Inferior parietal cortex (tissue), 1 donor: ENCODE data around the gene DERA.
A peak's percentile ranks its signal among the peaks of the same experiment; 100 is the strongest.
"Not testable (repeated sequence)": the region's sequence is repeated elsewhere in the genome, so short reads cannot be mapped to it uniquely, and the experiment has no call there.

ENCODE experiments used
- DNase-seq: peaks from one replicate; pipeline ENCODE4 v3.0.0-alpha.2; 2016; ENCODE audit errors: extremely low spot score

The DERA gene

DNA sequence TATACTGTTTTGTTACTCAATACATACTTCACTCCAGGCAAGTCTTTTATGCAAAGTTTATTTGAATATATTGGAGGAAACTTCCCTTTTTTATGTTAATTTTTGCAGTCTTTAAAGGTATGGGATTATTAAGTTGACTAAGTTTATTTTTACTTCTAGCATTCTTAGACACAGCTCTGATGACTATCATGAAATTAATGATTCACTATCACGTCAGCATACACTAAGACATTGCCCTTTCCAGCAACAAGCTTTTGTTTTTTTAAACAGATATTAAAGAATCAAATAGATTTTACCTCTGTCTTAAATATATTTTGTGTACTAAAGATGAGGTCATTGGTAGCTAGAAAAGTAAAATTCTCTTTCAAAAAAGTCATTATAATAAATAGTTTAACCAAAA, 52.1 kb downstream of the DERA start:
- no peak for DNase-seq

- no peak for DNase-seq
Observed at GRCh38 chr12:15966426-15966825, 55.3 kb downstream of the DERA start.

- not testable (repeated sequence) for DNase-seq
Observed at GRCh38 chr12:15967053-15967452, 55.9 kb downstream of the DERA start.

DNA sequence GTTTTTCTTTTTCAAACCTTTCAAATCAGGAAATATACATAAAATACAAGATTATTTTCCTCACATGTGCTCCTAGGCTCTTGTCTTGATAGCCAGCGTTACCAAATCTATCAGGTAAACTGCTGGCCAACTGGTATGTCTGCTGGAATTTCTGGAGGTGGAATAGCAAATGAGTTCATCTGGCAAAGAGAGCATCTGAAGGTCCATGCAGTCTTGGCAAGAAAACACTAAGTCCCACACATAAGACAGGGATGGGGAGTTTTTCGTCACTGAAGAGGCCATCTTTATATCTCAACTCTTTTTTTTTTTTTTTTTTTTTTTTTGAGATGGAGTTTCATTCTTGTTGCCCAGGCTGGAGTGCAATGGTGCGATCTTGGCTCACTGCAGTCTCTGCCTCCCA, 60.1 kb downstream of the DERA start:
- no peak for DNase-seq

GRCh38 chr12:15972894-15973293, 61.8 kb downstream of the DERA start:
- DNase-seq, result no peak

GRCh38 chr12:15977999-15978951, 67.1 kb downstream of the DERA start:
- DNase-seq, result no peak

- no peak for DNase-seq
Observed at GRCh38 chr12:15979096-15980092, 68.3 kb downstream of the DERA start.

DNA sequence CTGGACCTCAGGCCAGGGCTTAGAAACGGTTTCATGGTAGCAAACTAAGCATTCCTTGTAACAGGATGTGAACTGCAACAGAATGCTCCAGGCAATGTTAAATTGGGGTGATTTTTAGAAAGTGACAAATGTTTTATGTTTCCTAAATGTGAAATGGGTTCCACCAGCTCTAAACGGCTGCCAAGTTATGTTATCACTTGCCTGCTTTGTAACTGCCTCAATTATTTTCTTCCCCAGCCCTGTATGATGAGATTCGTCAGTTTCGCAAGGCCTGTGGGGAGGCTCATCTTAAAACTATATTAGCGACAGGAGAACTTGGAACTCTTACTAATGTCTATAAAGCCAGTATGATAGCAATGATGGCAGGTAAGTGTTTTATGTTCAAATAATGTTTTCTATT, 70.9 kb downstream of the DERA start:
- DNase-seq, result no peak

DNA sequence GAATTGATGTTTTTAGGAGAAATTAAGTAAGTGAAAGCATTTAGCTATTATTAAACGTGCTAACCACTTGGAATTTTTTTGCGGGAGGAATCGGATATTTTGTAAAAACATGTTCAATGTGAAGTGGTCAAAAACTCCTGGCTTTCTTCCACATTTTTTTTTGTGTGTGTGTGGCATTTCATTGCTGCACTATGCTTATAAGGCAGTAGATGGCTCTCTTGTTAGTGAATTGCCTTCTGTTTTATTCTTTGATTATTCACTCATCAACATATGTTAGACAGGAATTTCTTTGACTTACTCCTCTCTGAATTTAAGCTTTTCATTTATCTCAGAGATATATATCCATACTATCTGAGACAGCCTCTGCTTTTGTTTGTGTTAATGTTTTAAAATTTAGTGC, 71.3 kb downstream of the DERA start:
- DNase-seq, result peak; percentile 38

GRCh38 chr12:15982921-15983320, 71.8 kb downstream of the DERA start:
- DNase-seq, result no peak

DNA sequence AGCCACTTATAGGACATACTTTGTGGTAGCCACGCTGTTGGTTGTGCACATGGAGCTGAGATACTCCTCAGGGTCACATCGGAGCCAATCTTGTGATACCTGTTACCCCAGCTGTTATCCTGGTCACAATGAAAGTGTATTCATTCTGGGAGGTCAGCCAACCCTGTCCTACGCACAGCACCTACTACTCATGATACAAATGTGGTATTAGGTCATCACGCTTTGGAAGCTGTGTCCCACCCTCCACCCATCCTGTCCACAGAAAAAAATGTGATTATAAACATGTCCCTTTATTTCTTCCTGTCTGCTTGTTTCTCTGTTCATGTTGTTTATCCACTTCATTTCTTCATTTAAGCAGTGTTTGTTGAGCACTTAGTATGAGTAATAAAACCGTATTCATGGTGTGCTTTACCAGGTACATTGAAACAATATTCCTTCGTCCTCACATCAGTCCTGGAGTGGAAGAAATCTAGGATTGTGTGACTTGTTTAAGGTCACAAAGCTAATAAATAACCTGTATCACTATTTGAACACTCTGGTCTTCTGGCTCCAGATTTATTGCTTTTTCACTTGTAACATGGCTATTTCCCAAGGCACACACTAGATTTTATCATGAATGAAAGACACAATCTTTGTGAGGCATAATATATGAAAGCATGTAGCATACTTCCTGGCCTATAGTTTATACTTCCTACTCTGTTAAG, 73.1 kb downstream of the DERA start:
- no peak for DNase-seq

- DNase-seq, result no peak
Observed at GRCh38 chr12:15984963-15985362, 73.8 kb downstream of the DERA start.

DNA sequence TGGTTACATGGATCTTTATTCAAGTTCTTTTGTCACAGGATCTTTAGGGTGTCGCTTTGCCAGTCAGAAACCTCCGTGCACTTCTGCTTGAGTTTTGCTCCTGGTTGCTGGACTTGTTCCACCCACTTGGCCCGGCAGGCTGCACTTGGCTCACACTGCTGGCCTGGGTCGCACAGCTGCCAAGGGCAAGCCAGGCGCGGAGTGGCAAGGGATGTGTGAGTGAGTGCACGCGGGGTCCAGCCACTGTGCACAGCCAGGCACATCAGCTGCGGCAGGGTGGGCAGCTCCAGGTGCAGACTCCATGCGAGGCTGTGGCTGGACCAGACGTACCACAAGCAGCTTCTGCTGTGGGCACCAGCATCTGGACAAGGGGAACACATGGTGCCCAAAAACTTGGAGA, 76.6 kb downstream of the DERA start:
- DNase-seq, result no peak

- no peak for DNase-seq
Observed at GRCh38 chr12:15988983-15989755, 78.0 kb downstream of the DERA start.

- no peak for DNase-seq
Observed at GRCh38 chr12:15995801-15996200, 84.7 kb downstream of the DERA start.

GRCh38 chr12:15996254-15996653, 85.1 kb downstream of the DERA start:
- no peak for DNase-seq

GRCh38 chr12:15996948-15997347, 85.8 kb downstream of the DERA start:
- no peak for DNase-seq

DNA sequence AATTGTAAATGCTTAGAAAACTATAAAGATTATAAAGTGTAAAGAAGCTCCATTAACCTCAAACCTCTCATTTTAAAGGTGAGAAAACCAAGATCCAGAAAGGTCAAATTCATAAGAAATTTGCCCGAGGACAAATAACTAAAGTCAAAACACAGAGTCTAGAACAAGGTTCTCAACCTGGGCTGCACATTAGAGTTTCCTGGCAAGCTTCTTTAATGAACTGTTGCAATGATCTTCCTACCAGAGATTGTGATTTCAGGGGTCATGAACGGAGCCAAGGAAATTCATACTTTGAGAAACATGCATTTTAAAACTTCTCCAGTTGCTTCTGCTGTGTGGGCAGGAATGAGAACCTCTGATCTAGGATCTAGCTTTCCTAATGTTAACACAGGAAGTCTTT, 86.8 kb downstream of the DERA start:
- DNase-seq, result no peak

GRCh38 chr12:16002880-16003279, 91.7 kb downstream of the DERA start:
- no peak for DNase-seq

DNA sequence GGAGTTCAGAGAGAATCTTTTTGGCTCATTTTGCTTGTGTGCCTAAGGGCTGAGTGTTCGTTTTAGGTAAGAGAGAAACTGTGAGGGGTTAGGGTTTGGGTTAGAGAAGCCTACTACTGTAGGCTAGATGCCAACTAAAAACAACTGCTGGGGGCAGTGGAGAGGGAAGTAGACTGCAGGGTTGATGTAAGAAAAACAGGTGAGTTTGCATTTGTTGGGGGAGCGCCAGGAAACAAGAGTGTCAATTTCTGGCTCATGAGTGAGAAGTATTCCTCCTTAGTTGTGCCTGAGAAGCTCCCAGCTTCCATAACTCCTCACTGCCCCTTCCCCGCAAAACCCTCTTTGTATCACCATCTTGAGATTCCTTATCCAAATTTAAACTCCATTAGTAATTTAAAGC, 92.3 kb downstream of the DERA start:
- no peak for DNase-seq

DNA sequence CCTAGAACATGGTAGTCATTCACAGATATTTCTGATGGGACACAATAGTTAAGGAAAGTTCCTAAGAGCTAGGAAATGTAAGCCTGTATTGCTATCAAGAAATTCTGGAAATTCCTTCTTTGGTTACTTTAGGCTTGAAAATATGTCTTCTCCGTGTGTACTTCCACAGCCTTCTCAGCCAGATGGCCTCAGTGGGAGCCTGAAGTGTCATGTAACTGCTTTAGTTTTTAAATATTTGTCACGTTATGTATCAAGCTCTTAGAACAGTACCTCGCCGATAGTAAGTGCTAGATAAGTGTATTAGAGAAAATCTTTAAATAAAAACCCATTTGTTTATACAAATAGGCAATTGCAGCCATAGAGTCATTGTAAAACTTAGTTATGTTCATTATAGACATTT, 95.6 kb downstream of the DERA start:
- no peak for DNase-seq
